Thyroid gland (tissue), 4 donors: ENCODE measurements around the gene CCDC175. TPM values are rescaled to one million over a fixed set of nuclear protein-coding genes. Genes with fewer than 3 reads are reported as not detected.

ENCODE experiments used
- DNase-seq, 2 donors: peaks; one replicate each; pipeline ENCODE4 v3.0.0-alpha.2; 2019
- H3K27ac ChIP-seq, 3 donors: fragments of 200-600 bp; sonication (generic); 1 replicate in 2 of 3; 2 replicates in 1 of 3; pipeline ENCODE4 v1.5.1; 2016 to 2019; ENCODE audit warnings: mild to moderate bottlenecking in 1 of 3, moderate library complexity in 1 of 3
- H3K27me3 ChIP-seq: fragments of 200-600 bp; sonication (generic); one replicate; pipeline ENCODE4 v1.5.1; 2019
- H3K36me3 ChIP-seq, 2 donors: fragments of 200-600 bp; sonication (generic); one replicate each; pipeline ENCODE4 v1.5.1; 2016 to 2019
- H3K4me1 ChIP-seq, 2 donors: fragments of 200-600 bp; sonication (generic); one replicate each; pipeline ENCODE4 v1.5.1; 2017 to 2019
- H3K4me3 ChIP-seq, 3 donors: fragments of 200-600 bp; sonication (generic); replicated peaks in 1 of 3; 1 replicate in 2 of 3; 2 replicates in 1 of 3; pipeline ENCODE4 v1.5.1; 2016; ENCODE audit warnings: mild to moderate bottlenecking in 1 of 3
- H3K9me3 ChIP-seq: fragments of 200-600 bp; sonication (generic); one replicate; pipeline ENCODE4 v1.5.1; 2017
- CTCF ChIP-seq, 6 experiments: fragments of 200-600 bp in 3 of 6; fragments of 450-650 bp in 3 of 6; sonication (generic) in 3 of 6; IDR thresholded peaks; one replicate each; pipeline ENCODE4 v1.5.1; 2016 to 2019; ENCODE audit warnings: antibody characterized with exemption in 6 of 6, mild to moderate bottlenecking in 2 of 6, inconsistent platforms in 1 of 6, moderate library complexity in 1 of 6
- POLR2A ChIP-seq, 2 donors: fragments of 450-650 bp; IDR thresholded peaks; one replicate each; pipeline ENCODE4 v1.6.1; 2017; ENCODE audit warnings: antibody characterized with exemption in 2 of 2, mild to moderate bottlenecking in 2 of 2, moderate library complexity in 1 of 2
- WGBS, 2 donors: methylation state at CpG; one replicate each; pipeline ENCODE4 v1.1.5; 2017; 5-methylcytosine and 5-hydroxymethylcytosine counted together
- intact Hi-C: fragments of 100-400 bp; cut with DNase I; formaldehyde crosslinking; loops from one replicate; pipeline ENCODE4 v1.15.1; 2023
- total RNA-seq, 4 donors: library from RNA; depleted of rRNA; stranded (reverse); fragments of >200 nt; gene quantifications; one replicate each; pipeline ENCODE4 v1.2.3, GENCODE V29; 2016

CCDC175 gene
- total RNA-seq, 4 donors from 2014 or later = 0.24 TPM; not detected in 3

GRCh38 chr14:59503256-59503655 is 73.4 kb downstream of the CCDC175 start:
- intact Hi-C loops = no loop called here

GRCh38 chr14:59500732-59501131 is 75.9 kb downstream of the CCDC175 start:
- H3K27me3 ChIP-seq = no peaks in the 10 kb centered on the region
- H3K36me3 ChIP-seq = peaks cover 0 to 6% of the 10 kb centered on the region in 2 donors
- intact Hi-C loops = no loop called here
- WGBS, 2 donors = 92 to 94% methylated on average over 3 of the region's 3 CpGs
- no peak overlapping the region for H3K27ac ChIP-seq
- H3K9me3 ChIP-seq = no peaks in the 10 kb centered on the region
- no peak overlapping the region for H3K4me3 ChIP-seq
- H3K4me1 ChIP-seq = no peaks in the 10 kb centered on the region
- TF ChIP-seq POLR2A (IDR thresholded peaks at IDR 0.05) = no peak
- TF ChIP-seq CTCF (IDR thresholded peaks at IDR 0.05) = no peak
- DNase-seq = no peak

More at GRCh38 chr14:59503256-59503655, 73.4 kb downstream of the CCDC175 start:
- H3K9me3 ChIP-seq = no peaks in the 10 kb centered on the region
- TF ChIP-seq POLR2A (IDR thresholded peaks at IDR 0.05) (no peak), CTCF (IDR thresholded peaks at IDR 0.05) (no peak)
- H3K27ac ChIP-seq = no peak overlapping the region
- H3K4me1 ChIP-seq = no peaks in the 10 kb centered on the region
- no peaks in the 10 kb centered on the region for H3K27me3 ChIP-seq
- H3K4me3 ChIP-seq = no peak overlapping the region
- peaks cover 0 to 6% of the 10 kb centered on the region in 2 donors for H3K36me3 ChIP-seq
- DNase-seq = no peak
- WGBS, 2 donors = 69 to 73% methylated on average over 4 of the region's 4 CpGs

- Histone ChIP-seq H3K27me3 (no peaks in the 10 kb centered on the region), H3K9me3 (no peaks in the 10 kb centered on the region), H3K4me1 (no peaks in the 10 kb centered on the region), H3K36me3 (peaks cover 0 to 4% of the 10 kb centered on the region in 2 donors), H3K27ac (no peak overlapping the region), H3K4me3 (no peak overlapping the region)
- DNase-seq = no peak
- TF ChIP-seq CTCF (IDR thresholded peaks at IDR 0.05) (no peak), POLR2A (IDR thresholded peaks at IDR 0.05) (no peak)
- 94 to 96% methylated on average over 1 of the region's 1 CpG for WGBS, 2 donors
- intact Hi-C loops = no loop called here
Observed at GRCh38 chr14:59492384-59492783, 84.2 kb downstream of the CCDC175 start.

- WGBS, 2 donors = 92 to 93% methylated on average over 3 of the region's 3 CpGs
- Histone ChIP-seq H3K9me3 (no peaks in the 10 kb centered on the region), H3K27me3 (no peaks in the 10 kb centered on the region), H3K4me1 (peaks cover 4 to 6% of the 10 kb centered on the region in 2 donors), H3K36me3 (peaks cover 0 to 4% of the 10 kb centered on the region in 2 donors), H3K4me3 (no peak overlapping the region), H3K27ac (no peak overlapping the region)
- intact Hi-C loops = no loop called here
- DNase-seq = no peak
- TF ChIP-seq CTCF (IDR thresholded peaks at IDR 0.05) (no peak), POLR2A (IDR thresholded peaks at IDR 0.05) (no peak)
Observed at GRCh38 chr14:59490756-59491155, 85.9 kb downstream of the CCDC175 start.

- no peaks in the 10 kb centered on the region for H3K27me3 ChIP-seq
- 0 to 1% methylated on average over 32 of the region's 32 CpGs for WGBS, 2 donors
- no peaks in the 10 kb centered on the region for H3K36me3 ChIP-seq
- no peak for DNase-seq
- intact Hi-C loops = no loop called here
- H3K9me3 ChIP-seq = no peaks in the 10 kb centered on the region
- peak overlapping the region; percentile 89 to 96 (median 95) for H3K4me3 ChIP-seq
- peaks cover 29 to 32% of the 10 kb centered on the region in 2 donors for H3K4me1 ChIP-seq
- no peak for TF ChIP-seq POLR2A (IDR thresholded peaks at IDR 0.05)
- no peak for TF ChIP-seq CTCF (IDR thresholded peaks at IDR 0.05)
- H3K27ac ChIP-seq = peak overlapping the region; percentile 80 to 94 (median 92)
Observed at GRCh38 chr14:59484639-59485175, 91.9 kb downstream of the CCDC175 start.
